ACHN (cell line): ENCODE results near the gene CELF1.

Source experiments
- DNase-seq: peaks from one replicate; pipeline ENCODE4 v3.0.0-alpha.2; 2015
- in situ Hi-C: cut with HindIII; loops from 2 replicates; pipeline ENCODE4 v1.10.0; 2017; ENCODE audit warnings: low sequenced_read_pairs, low pct_ligation_motif_present, low pct_unique_long_range_greater_than_20kb

The CELF1 gene

DNA sequence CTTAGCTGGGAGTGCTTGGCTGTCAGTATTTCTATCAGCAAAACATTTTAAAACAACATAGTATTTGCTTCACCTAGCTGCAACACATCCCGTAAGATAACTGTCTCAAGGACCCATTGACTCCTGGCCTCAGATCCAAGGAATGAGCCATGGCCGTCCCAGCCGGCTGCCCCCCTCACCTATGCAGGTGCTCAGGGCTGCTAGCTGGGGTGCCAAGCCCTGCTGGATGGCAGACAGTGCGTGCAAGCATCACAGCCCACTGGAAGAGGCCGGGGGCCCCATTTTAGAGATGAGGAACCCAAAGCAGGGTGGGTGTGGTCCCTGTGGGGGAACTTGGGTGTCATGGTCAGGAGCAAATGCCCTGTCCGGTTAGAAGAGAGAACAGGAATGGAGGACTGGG, 135.2 kb downstream of the CELF1 start:
- DNase-seq, result no peak
- in situ Hi-C loops, result no loop called here

- in situ Hi-C loops, result no loop called here
- DNase-seq, result peak; percentile 89
Observed at GRCh38 chr11:47415949-47416472, 136.9 kb downstream of the CELF1 start.
